SKM-1 treated with dmso at 0.1 percent for 144 hours (cell line): ENCODE data around the gene GALNT3.

Experiments
- DNase-seq: peaks from one replicate; lab custom pipeline; 2025; ENCODE audit not compliant: unreplicated experiment; lab: John Stamatoyannopoulos, UW

Gene GALNT3

DNA sequence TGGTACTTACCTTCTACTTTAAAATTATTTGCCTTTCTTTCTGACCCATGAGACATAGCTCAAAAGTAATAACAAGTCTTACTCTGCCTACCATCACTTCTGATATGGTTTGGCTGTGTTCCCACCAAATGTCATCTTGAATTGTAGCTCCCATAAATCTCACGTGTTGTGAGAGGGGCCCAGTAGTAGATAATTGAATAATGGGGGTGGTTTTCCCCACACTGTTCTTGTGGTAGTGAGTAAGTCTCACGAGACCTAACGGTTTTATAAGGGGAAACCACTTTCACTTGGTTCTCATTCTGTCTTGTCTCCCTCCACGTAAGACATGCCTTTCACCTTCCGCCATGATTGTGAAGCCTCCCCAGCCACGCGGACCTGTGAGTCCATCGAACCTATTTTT, 47.5 kb downstream of the GALNT3 start:
- DNase-seq: no peak

DNA sequence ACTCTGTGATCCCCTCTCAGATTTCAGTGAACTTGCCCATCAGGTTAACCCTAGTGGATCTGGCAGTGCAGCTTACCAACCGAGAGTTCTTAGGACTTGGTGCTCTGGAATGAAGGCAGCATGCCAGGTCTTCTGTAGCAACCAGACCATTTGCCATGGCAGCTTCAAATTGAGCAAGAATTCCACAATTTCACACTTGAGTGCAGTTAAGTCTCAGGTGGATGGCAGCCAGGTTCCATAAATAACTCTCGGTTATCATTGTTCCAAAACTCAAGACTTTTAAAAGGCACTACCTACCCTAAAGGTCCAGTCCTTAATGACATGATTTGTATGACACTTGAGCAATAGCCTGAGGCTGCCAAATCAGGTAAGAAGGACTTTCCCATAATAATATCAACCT, 48.1 kb downstream of the GALNT3 start:
- DNase-seq: no peak

DNA sequence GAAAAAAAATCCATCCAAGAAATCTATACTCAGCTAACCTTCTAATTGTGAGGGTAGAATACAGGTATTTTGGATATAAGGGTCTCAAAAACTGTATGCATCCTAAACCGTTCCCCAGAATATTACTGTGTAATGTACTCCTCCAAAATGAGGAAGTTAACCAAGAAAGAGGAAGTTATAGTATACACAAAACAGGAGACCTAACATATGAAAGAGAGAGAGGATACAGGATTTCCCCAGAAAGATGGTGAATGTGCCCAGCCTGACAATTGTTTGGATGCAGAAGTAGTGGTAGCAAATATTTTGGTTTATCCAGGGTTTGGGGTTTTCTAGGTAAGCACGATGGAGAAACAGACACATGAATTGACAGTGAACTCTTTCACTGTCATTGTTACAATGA, 50.6 kb downstream of the GALNT3 start:
- peak; percentile 91 for DNase-seq

DNA sequence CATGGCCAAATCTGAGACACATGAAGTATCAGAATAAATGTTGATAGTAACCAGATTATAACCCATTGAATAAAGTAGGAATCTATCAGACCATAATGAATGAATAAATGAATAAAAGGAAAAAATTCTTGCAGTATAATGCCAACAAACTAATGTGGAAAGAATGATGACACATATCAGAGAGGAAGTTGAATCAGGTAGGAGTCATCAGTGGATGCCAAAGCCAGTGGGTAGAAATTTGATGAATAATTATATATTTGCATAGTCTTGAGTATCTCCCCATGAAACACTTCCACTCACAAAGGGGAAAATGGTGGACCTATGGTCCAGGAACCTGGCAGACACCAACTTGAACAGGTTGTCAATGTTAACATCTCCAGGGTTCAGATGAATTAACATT, 68.6 kb downstream of the GALNT3 start:
- no peak for DNase-seq

DNA sequence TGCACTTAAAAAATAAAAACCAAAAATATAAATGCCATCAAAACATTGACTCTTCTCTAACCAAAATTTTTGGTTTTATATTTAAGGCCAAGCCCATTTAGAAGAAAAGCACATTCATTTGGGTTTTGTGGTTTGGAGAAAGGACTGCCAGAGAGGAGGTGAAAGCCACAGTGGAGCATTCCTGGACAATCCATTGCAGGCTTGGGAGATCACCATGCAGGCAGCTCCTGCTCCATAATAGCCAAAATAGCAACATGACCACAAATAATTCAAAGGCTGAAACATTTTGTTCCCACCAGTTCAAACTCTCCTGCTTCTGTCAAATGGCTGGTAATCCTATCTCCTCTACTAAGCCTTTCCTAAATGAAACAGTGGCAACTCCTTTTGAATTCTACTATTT, 73.5 kb downstream of the GALNT3 start:
- DNase-seq: no peak

DNA sequence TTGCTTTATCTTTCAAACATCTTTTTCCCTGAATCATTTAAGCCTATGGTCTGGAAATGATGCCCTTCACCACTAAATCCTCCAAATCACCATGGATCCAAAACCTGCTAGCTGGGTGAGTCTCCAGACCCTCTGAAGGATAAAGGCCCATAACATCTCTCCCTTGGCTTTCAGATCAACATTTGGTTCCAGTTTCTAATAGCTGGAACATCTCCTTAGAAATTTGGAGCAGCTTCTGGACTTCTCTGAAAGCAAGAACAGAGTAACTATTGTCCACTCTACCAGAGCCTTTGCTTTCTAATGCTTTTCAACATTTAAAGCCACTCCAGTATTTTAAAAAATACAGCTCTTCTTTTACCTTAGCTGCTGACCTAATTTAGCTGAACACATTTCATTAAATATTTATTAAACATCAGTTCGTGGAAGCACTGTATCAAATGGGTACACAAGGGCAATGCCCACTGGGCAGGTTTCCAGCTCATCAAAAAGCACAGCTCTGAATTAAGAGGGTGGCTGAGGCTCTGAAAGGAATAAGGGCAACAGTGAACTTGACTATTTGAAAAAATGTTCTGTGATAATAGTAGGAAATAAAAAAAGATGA, 75.3 kb downstream of the GALNT3 start:
- DNase-seq: no peak

DNA sequence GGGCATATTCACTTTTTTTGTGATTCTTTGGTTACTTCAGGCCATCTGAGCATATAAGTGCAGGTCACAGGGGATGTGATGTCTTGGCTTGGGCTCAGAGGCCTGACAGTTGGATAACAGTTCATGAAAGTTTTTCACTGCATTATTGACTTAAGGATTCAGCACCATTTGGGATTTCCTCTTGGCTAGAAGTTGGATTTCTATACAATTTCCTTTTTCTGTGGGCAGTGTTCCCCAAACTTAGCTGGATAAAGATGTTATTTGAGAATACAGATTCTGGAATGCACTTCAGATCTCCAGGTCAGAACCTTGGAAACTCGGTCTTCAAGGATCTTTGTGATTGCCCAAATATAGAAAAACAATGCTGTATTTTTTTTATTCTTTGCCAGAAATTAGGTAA, 78.0 kb downstream of the GALNT3 start:
- DNase-seq: no peak

DNA sequence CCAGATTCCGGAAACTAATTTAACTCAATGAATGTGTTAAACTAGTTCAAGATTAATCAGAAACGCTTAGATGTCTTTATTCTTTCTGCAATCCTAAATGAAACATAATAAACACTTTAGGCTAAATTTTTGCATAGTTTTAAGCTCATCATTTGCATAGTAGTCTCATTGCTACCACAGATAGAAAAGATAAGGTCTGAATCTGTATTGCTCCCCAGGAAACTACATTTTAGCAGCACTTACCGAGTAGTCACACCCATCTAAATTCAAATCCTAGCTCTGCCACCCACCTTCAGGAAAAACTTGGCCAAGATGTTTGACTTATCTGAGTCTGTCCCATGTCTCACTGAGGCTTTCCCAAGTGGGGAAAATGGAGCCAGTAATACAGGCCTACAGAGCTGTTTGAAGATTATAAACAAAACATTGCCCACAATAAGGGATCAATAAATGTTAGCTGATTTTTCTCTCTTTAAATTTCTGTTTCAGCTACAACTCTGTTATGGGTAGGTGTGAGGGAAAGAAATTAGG, 87.0 kb downstream of the GALNT3 start:
- DNase-seq: no peak

DNA sequence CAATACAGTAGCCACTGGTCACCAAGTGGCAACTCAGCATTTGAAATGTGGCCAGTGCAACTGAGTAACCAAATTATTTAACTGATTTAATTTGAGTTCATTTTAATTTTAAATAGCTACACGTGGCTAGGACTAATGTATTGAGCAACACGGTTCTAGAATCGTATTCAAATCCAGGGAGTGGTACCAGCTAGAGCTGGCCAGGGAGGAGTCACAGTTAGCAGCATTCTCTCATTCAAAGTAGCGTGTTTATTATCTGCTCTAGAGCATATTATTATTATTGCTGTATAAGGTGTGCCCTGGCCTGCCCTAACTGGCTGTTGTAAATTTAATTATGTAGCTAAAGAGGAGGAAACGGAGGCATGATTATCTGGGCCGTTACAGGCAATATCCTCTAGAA, 92.9 kb downstream of the GALNT3 start:
- DNase-seq: no peak

DNA sequence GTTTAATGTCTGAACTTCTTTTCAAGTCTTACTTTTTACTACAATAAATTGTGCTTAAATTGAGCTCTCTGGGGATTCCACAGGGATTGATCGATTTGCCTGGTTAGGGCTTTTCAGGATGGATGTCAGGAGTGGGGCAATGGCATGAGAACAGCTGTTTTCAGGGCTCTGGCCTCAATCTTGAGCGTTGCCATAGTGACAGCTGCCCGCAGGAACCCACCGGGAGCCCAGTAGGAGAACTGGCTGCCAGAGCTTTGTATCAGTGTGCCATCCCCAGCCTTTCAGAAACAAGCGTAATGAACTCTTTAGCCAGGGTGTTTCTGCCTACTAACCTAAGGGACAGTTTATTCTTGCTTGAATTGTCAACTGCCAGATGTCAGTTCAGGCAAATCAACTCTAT, 93.5 kb downstream of the GALNT3 start:
- no peak for DNase-seq

DNA sequence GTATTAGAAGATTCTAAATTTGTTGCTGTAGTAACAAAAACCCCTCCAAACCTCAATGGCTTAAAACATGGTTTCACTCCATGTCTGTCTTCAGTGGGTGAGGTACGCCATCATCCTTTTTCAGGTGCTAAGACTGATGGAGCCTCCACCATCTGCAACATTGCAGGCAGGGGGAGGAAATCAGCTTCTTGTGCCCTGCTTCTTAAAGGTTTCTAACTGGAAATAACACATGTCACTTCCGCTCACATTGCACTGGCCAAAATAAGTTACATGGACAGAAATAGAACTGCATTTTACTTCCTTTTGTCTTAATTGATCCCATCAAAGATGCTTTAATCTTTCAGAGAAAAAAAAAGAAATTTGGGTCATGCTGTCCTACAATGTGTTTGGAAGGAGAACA, 94.1 kb downstream of the GALNT3 start:
- DNase-seq: no peak

DNA sequence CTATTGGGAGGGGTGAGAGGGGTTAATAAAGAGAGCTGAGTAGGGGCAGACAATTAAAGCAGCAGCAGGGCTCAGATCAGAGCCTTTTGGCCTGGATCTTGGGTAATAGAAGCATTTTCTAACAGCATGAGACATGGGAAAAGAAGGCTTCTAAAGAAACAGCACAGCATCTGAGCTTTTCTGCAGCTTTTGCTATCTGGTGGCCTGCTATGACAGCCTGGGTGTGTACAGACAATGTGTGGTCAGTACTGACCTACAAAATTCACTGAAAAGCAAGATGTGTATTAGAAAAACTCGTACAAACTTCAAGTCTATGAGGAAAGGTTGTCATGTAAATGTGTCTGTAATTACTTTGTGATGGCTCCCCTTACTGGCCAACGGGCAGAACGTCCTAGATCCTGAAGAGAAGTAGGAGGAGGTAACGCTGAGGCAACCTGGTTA, 95.6 kb downstream of the GALNT3 start:
- peak; percentile 29 for DNase-seq

DNA sequence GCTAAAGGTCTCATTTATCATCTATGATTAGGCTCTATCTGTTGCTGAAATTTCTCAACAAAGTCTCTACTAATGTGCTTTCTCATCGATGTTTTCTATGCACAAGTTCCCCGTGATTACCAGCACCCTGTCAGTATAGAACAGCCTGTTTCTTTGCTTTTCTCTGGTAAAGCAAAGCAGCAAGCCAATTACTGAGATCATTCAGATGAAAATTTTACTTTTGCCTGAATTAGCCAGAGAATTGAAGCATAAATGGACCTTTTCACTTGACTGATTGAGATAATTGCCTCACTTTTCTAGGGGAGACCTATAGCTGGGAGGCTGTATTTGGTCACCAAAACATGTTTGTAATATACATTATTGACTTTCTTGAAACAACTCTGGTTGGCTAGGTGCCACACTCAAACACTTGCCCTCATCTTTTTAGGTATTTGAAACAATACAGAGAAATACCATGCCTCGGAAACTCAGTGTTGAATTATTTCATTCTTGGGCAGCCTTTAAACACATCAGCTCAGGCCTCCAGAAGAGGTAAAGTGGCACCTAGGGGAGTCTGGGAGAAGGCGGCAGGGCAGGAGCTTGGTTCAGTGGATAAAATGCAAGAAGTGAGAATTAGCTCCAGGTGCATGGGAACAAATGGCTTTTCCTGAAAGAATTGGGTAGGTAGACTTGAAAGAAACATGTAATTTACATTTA, 96.2 kb downstream of the GALNT3 start:
- no peak for DNase-seq
